Fibroblast of mammary gland (primary cell): Measurements from ENCODE around the gene ADSL.

Source experiments
- DNase-seq: peaks from one replicate; pipeline ENCODE4 v3.0.0-alpha.2; 2010; ENCODE audit warnings: low read depth
- H3K4me3 ChIP-seq: 2 replicates; pipeline ENCODE4 v1.5.1; 2011; ENCODE audit warnings: low read depth, mild to moderate bottlenecking, low read length, moderate library complexity; ENCODE audit not compliant: control insufficient read depth
- CTCF ChIP-seq: conservative IDR thresholded peaks from 2 replicates; pipeline ENCODE4 v1.5.1; 2011; ENCODE audit warnings: low read depth, low read length, inconsistent platforms; ENCODE audit not compliant: control insufficient read depth, insufficient read depth

The ADSL gene

GRCh38 chr22:40405178-40406062 is 59.1 kb downstream of the ADSL start:
- no peak for TF ChIP-seq CTCF
- H3K4me3 ChIP-seq = no peak overlapping the region
- no peak for DNase-seq

GRCh38 chr22:40406063-40406890 is 60.0 kb downstream of the ADSL start:
- no peak for TF ChIP-seq CTCF
- DNase-seq = no peak
- H3K4me3 ChIP-seq = no peak overlapping the region

GRCh38 chr22:40407021-40407761 is 60.9 kb downstream of the ADSL start:
- TF ChIP-seq CTCF = no peak
- no peak overlapping the region for H3K4me3 ChIP-seq
- DNase-seq = no peak

GRCh38 chr22:40407831-40408717 is 61.8 kb downstream of the ADSL start:
- TF ChIP-seq CTCF = no peak
- no peak overlapping the region for H3K4me3 ChIP-seq
- no peak for DNase-seq

GRCh38 chr22:40408718-40409612 is 62.7 kb downstream of the ADSL start:
- no peak overlapping the region for H3K4me3 ChIP-seq
- DNase-seq = no peak
- no peak for TF ChIP-seq CTCF
